SU-DHL-6 (cell line): ENCODE results near the gene CACNB2.

ENCODE experiments used
- CTCF ChIP-seq: fragments of 200-600 bp; sonication (generic); IDR thresholded peaks from one replicate; pipeline ENCODE4 v1.5.1; 2017; ENCODE audit warnings: antibody characterized with exemption, mild to moderate bottlenecking, low read length, moderate library complexity; ENCODE audit not compliant: insufficient read depth, poor library complexity, severe bottlenecking
- EZH2phosphoT487 ChIP-seq: fragments of 200-600 bp; sonication (generic), shearing (Covaris generic); conservative IDR thresholded peaks from 2 replicates; pipeline ENCODE4 v1.6.1; 2018; ENCODE audit warnings: mild to moderate bottlenecking, antibody characterized with exemption, low read length, moderate library complexity, mixed read lengths

- TF ChIP-seq CTCF (no peak), EZH2phosphoT487 (no peak)
These were observed 179.4 kb downstream of the CACNB2 start for GRCh38 chr10:18319628-18320027.
